ENCODE data around the gene IL16. TPM values are rescaled to one million over a fixed set of nuclear protein-coding genes. Genes with fewer than 3 reads are reported as not detected.

Gene IL16
- total and polyA plus RNA-seq, 9 of the 15 experiments (the other 6 are each of a cell fraction or from before 2014, with no cell fraction given) = 1.4 to 18.8 (median 10.6) TPM

DNA sequence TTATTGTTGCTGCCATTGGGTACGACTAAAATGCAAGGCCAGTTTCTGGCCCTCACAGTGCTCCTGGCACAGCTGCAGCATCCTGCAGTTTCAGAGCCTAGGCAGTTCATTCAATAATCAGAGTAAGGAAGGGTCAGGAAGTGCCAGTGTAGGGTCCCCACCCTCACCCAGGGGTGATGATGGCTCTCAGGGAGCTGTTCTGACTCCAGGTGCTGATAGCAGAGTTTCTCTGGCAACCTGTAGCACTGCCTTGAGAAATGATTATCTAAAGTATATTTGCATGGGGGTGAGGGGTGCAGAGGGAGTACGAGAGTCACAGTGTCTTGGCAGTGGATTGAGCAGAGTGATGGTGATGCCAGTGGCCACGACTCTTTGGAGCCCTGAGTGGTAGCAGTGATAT is 15.5 kb upstream of the IL16 start:
- Histone ChIP-seq H3K27ac (ENCODE audit: extremely low read depth, low read depth, low read length) (no peak overlapping the region), H3K9ac (ENCODE audit: insufficient read depth in 1 of 2, low read depth in 2 of 2, low read length in 2 of 2) (no peak overlapping the region; a peak in 1 of 4 replicates), H3K4me2 (ENCODE audit: insufficient read depth, low read length) (no peak overlapping the region), H3K27me3 (ENCODE audit: control insufficient read depth in 2 of 2, insufficient read depth in 2 of 2, low read length in 2 of 2) (no peaks in the 10 kb centered on the region), H2AFZ (ENCODE audit: low read depth, low read length) (no peak overlapping the region), H3K9me3 (replicated peaks; ENCODE audit: control insufficient read depth, insufficient read depth, low read depth, low read length) (no peaks in the 10 kb centered on the region), H3K4me3 (no peak overlapping the region), H3K36me3 (ENCODE audit: control insufficient read depth, insufficient read depth, low read length) (no peaks in the 10 kb centered on the region), H3K4me1 (replicated peaks in 1 of 2; ENCODE audit: control insufficient read depth in 2 of 2, insufficient read depth in 2 of 2, low read length in 2 of 2) (peaks cover 0 to 4% of the 10 kb centered on the region in 2 experiments; a peak in 2 of 5 replicates), H3K9me1 (ENCODE audit: control insufficient read depth, insufficient read depth, low read length) (no peaks in the 10 kb centered on the region), H4K20me1 (replicated peaks; ENCODE audit: control insufficient read depth, insufficient read depth, low read length) (no peaks in the 10 kb centered on the region), H3K79me2 (ENCODE audit: control insufficient read depth, insufficient read depth, low read length) (no peaks in the 10 kb centered on the region)
- no peak for FAIRE-seq
- WGBS (ENCODE audit: insufficient coverage, low coverage, missing lambda C conversion rate) = 61% methylated on average over 3 of the region's 3 CpGs
- in situ Hi-C loops (cut with MboI) = no loop called here
- ChIA-PET POLR2A (no interaction called here), CTCF (ENCODE audit: low intra/inter-chr PET ratio) (no interaction called here)
- BruUV-seq (replicated peaks) = no TSS peak
- TF ChIP-seq, protein P1, sequence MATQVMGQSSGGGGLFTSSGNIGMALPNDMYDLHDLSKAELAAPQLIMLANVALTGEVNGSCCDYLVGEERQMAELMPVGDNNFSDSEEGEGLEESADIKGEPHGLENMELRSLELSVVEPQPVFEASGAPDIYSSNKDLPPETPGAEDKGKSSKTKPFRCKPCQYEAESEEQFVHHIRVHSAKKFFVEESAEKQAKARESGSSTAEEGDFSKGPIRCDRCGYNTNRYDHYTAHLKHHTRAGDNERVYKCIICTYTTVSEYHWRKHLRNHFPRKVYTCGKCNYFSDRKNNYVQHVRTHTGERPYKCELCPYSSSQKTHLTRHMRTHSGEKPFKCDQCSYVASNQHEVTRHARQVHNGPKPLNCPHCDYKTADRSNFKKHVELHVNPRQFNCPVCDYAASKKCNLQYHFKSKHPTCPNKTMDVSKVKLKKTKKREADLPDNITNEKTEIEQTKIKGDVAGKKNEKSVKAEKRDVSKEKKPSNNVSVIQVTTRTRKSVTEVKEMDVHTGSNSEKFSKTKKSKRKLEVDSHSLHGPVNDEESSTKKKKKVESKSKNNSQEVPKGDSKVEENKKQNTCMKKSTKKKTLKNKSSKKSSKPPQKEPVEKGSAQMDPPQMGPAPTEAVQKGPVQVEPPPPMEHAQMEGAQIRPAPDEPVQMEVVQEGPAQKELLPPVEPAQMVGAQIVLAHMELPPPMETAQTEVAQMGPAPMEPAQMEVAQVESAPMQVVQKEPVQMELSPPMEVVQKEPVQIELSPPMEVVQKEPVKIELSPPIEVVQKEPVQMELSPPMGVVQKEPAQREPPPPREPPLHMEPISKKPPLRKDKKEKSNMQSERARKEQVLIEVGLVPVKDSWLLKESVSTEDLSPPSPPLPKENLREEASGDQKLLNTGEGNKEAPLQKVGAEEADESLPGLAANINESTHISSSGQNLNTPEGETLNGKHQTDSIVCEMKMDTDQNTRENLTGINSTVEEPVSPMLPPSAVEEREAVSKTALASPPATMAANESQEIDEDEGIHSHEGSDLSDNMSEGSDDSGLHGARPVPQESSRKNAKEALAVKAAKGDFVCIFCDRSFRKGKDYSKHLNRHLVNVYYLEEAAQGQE (IDR thresholded peaks at IDR 0.05; ENCODE audit: borderline replicate concordance) = peak; percentile 71
- TF ChIP-seq, protein P1 (CRISPR knock-in tag; IDR thresholded peaks at IDR 0.05; ENCODE audit: low read depth) = no peak
- TF ChIP-seq ZNF282 (CRISPR knock-in tag; IDR thresholded peaks at IDR 0.05) (no peak), ZFP36 (IDR thresholded peaks at IDR 0.05; ENCODE audit: low read depth, low read length, partially characterized antibody) (no peak), NR3C1 (CRISPR knock-in tag; IDR thresholded peaks at IDR 0.05) (no peak)
- TF ChIP-seq, protein P2, sequence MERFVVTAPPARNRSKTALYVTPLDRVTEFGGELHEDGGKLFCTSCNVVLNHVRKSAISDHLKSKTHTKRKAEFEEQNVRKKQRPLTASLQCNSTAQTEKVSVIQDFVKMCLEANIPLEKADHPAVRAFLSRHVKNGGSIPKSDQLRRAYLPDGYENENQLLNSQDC (CRISPR knock-in tag; IDR thresholded peaks at IDR 0.05) = no peak
- TF ChIP-seq, protein P3, sequence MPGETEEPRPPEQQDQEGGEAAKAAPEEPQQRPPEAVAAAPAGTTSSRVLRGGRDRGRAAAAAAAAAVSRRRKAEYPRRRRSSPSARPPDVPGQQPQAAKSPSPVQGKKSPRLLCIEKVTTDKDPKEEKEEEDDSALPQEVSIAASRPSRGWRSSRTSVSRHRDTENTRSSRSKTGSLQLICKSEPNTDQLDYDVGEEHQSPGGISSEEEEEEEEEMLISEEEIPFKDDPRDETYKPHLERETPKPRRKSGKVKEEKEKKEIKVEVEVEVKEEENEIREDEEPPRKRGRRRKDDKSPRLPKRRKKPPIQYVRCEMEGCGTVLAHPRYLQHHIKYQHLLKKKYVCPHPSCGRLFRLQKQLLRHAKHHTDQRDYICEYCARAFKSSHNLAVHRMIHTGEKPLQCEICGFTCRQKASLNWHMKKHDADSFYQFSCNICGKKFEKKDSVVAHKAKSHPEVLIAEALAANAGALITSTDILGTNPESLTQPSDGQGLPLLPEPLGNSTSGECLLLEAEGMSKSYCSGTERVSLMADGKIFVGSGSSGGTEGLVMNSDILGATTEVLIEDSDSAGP (CRISPR knock-in tag; IDR thresholded peaks at IDR 0.05) = no peak
- no peak for DNase-seq (ENCODE audit: extremely low read depth in 1 of 4, low spot score in 3 of 4)
- no peak for ATAC-seq
- intact Hi-C loops (cut with micrococcal nuclease) = no loop called here
